HepG2 (cell line): ENCODE measurements around the gene ZNF48. TPM values are rescaled to one million over a fixed set of nuclear protein-coding genes. Genes with fewer than 3 reads are reported as not detected.

ENCODE experiments used
- ARNTL ChIP-seq: sonication (generic); formaldehyde crosslinking; IDR thresholded peaks from 2 replicates; pipeline ENCODE4 v1.4.0; 2020; ENCODE audit warnings: mild to moderate bottlenecking, missing genetic modification reagents
- ATF1 ChIP-seq: IDR thresholded peaks from 2 replicates; pipeline ENCODE4 v1.6.1; 2016; ENCODE audit warnings: mild to moderate bottlenecking, control low read depth
- CHD4 ChIP-seq: fragments of 200-600 bp; sonication (generic); IDR thresholded peaks from 2 replicates; pipeline ENCODE4 v1.7.0; 2017; ENCODE audit warnings: mild to moderate bottlenecking, low read length, borderline replicate concordance
- CREM ChIP-seq, 2 experiments: sonication (generic) in 1 of 2; formaldehyde crosslinking in 1 of 2; IDR thresholded peaks; 2 replicates each; pipeline versions ENCODE4 v1.4.0 to v1.6.1; 2016 to 2020; ENCODE audit warnings: antibody characterized with exemption in 1 of 2, mild to moderate bottlenecking in 1 of 2, missing genetic modification reagents in 1 of 2
- FOSL2 ChIP-seq: sonication (generic); formaldehyde crosslinking; IDR thresholded peaks from 2 replicates; pipeline ENCODE4 v1.4.0; 2020; ENCODE audit warnings: missing genetic modification reagents
- HNRNPK ChIP-seq: fragments of 200-400 bp; formaldehyde crosslinking; IDR thresholded peaks from 2 replicates; pipeline ENCODE4 v1.6.1; 2018; ENCODE audit warnings: low read length, low read depth, moderate library complexity, mild to moderate bottlenecking; ENCODE audit not compliant: poor library complexity, severe bottlenecking
- KLF12 ChIP-seq: sonication (generic); formaldehyde crosslinking; IDR thresholded peaks from 2 replicates; pipeline ENCODE4 v1.4.0; 2020; ENCODE audit warnings: missing genetic modification reagents, borderline replicate concordance
- MZF1 ChIP-seq: sonication (generic); formaldehyde crosslinking; IDR thresholded peaks from 2 replicates; pipeline ENCODE4 v1.8.1; 2023; ENCODE audit warnings: mild to moderate bottlenecking, missing genetic modification reagents, borderline replicate concordance
- NFYC ChIP-seq: IDR thresholded peaks from 2 replicates; pipeline ENCODE4 v1.6.1; 2016; ENCODE audit warnings: missing genetic modification reagents, missing compliant biosample characterization
- PHF21A ChIP-seq: sonication (generic); formaldehyde crosslinking; IDR thresholded peaks from 2 replicates; pipeline ENCODE4 v1.5.0; 2020; ENCODE audit warnings: mild to moderate bottlenecking, missing genetic modification reagents
- SSRP1 ChIP-seq: IDR thresholded peaks from 2 replicates; pipeline ENCODE4 v1.6.1; 2016; ENCODE audit warnings: control low read depth
- ZBTB26 ChIP-seq: IDR thresholded peaks from 2 replicates; pipeline ENCODE4 v1.6.1; 2016; ENCODE audit warnings: missing compliant biosample characterization, missing genetic modification reagents, borderline replicate concordance
- ZC3H4 ChIP-seq: sonication (generic); formaldehyde crosslinking; IDR thresholded peaks from 2 replicates; pipeline ENCODE4 v1.4.0; 2020; ENCODE audit warnings: missing genetic modification reagents, borderline replicate concordance
- ZFP41 ChIP-seq: sonication (generic); formaldehyde crosslinking; IDR thresholded peaks from 2 replicates; pipeline ENCODE4 v1.4.0; 2020; ENCODE audit warnings: mild to moderate bottlenecking, missing genetic modification reagents, borderline replicate concordance
- ZFP82 ChIP-seq: sonication (generic); formaldehyde crosslinking; IDR thresholded peaks from 2 replicates; pipeline ENCODE4 v1.5.1; 2020; ENCODE audit warnings: mild to moderate bottlenecking, missing genetic modification reagents, borderline replicate concordance
- ZNF160 ChIP-seq: sonication (generic); formaldehyde crosslinking; IDR thresholded peaks from 2 replicates; pipeline ENCODE4 v1.8.0; 2022; ENCODE audit warnings: mild to moderate bottlenecking, inconsistent platforms, missing genetic modification reagents
- ZNF556 ChIP-seq: sonication (generic); formaldehyde crosslinking; IDR thresholded peaks from 2 replicates; pipeline ENCODE4 v1.4.0; 2020; ENCODE audit warnings: mild to moderate bottlenecking, missing genetic modification reagents, borderline replicate concordance
- polyA plus RNA-seq, 8 experiments: library from polyadenylated mRNA; depleted of rRNA in 3 of 8; stranded (reverse) in 7 of 8; unstranded in 1 of 8; fragments of >200 nt; fragmentation: Illumina TruSeq in 4 of 8; extraction: Trizol in 4 of 8; gene quantifications; 2 replicates each; pipeline versions ENCODE4 v1.2.1 to v1.2.3, GENCODE V29; 2011 to 2016; ENCODE audit warnings: low read depth in 4 of 8, missing spikeins in 1 of 8, mixed read lengths in 1 of 8; ENCODE audit not compliant: insufficient read depth in 1 of 8
- total RNA-seq, 5 experiments: library from RNA; depleted of rRNA; stranded (reverse); fragments of >200 nt; fragmentation: Illumina TruSeq; extraction: Trizol; gene quantifications; 2 replicates each; pipeline ENCODE4 v1.2.3, GENCODE V29; 2016; ENCODE audit warnings: low read depth in 1 of 5
- TF ChIP-seq, protein P1 (sequence below): sonication (generic); formaldehyde crosslinking; IDR thresholded peaks from 2 replicates; pipeline ENCODE4 v1.8.0; 2022; ENCODE audit warnings: mild to moderate bottlenecking, missing genetic modification reagents, moderate library complexity
- TF ChIP-seq, protein P2 (sequence below): IDR thresholded peaks from 2 replicates; pipeline ENCODE4 v1.4.0; 2020; ENCODE audit warnings: mild to moderate bottlenecking, missing genetic modification reagents
- TF ChIP-seq, protein P3 (sequence below): fragments of 450-650 bp; IDR thresholded peaks from 2 replicates; pipeline ENCODE4 v1.6.1; 2017
- TF ChIP-seq, protein P4 (sequence below): sonication (generic); formaldehyde crosslinking; IDR thresholded peaks from 2 replicates; pipeline ENCODE4 v1.5.0; 2020; ENCODE audit warnings: missing genetic modification reagents

ZNF48 gene
- total and polyA plus RNA-seq, 2 of the 13 experiments (the other 11 are each of a cell fraction or from before 2014, with no cell fraction given), result 9.9 to 12.3 TPM

DNA sequence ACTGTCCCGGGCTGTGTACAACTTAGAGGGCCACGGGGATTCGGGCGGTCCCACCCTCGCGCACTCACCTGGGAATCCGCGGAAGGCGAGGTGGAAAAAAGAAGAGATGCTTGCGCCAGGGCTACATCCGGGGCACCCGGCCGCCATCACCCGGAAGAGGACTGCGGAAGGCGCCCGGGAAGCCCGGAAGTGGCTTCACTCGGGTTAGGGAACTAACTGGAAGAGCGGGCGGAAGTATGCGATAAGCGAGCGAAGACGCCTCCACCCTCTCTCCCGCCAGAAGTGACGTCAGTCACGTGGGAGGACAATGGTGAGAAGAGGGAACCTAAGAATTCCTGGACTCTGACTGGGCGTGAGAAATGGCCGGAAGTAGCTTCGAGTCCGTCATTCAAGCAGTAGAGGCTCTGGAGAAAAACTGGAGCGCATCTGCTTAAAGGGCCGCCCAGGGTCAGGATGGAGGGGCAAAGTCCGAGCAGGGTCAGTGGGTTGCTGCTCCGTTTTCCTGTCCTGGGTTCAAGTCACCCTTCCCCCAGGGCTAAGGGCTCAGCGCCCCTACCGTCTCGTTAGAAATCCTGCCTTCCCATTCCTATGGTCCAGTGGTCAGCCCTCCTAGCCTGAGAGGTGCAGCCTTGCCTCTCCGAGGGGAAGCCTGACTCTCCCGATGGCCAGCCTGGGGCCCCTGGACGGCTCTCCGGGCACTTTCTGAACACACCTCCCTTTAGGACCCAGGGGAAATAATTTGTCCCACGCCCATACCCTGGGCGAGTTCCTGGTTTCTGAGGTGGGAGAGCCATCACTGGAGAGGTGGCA is 39.9 kb upstream of the ZNF48 start, which contains the start of gene CD2BP2 (continued):
- TF ChIP-seq, protein P1, sequence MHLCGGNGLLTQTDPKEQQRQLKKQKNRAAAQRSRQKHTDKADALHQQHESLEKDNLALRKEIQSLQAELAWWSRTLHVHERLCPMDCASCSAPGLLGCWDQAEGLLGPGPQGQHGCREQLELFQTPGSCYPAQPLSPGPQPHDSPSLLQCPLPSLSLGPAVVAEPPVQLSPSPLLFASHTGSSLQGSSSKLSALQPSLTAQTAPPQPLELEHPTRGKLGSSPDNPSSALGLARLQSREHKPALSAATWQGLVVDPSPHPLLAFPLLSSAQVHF (CRISPR knock-in tag), result 0 out of 2 replicates have a peak, but pooled peaks have one; percentile 76
- TF ChIP-seq CREM (IDR thresholded peaks at IDR 0.05) (peak; percentile 98), CREM (CRISPR knock-in tag; IDR thresholded peaks at IDR 0.05) (peak; percentile 43; the same call in 1 of the 2 replicates), ZFP82 (CRISPR knock-in tag) (peak; percentile 84; the same call in 1 of the 2 replicates), NFYC (peak; percentile 68), CHD4 (peak; percentile 93), ZC3H4 (CRISPR knock-in tag) (no peak), ZNF160 (peak; percentile 61; the same call in 1 of the 2 replicates), ZBTB26 (CRISPR knock-in tag) (peak; percentile 57; the same call in 1 of the 2 replicates), MZF1 (CRISPR knock-in tag) (no peak), ZNF556 (peak; percentile 84; the same call in 1 of the 2 replicates), ARNTL (CRISPR knock-in tag) (peak; percentile 96), PHF21A (CRISPR knock-in tag) (peak; percentile 91), ATF1 (CRISPR knock-in tag) (peak; percentile 95), ZFP41 (CRISPR knock-in tag) (no peak; the same call in 1 of the 2 replicates), SSRP1 (CRISPR knock-in tag) (no peak), KLF12 (CRISPR knock-in tag) (peak; percentile 89), FOSL2 (peak; percentile 75), HNRNPK (no peak)
- TF ChIP-seq, protein P2, sequence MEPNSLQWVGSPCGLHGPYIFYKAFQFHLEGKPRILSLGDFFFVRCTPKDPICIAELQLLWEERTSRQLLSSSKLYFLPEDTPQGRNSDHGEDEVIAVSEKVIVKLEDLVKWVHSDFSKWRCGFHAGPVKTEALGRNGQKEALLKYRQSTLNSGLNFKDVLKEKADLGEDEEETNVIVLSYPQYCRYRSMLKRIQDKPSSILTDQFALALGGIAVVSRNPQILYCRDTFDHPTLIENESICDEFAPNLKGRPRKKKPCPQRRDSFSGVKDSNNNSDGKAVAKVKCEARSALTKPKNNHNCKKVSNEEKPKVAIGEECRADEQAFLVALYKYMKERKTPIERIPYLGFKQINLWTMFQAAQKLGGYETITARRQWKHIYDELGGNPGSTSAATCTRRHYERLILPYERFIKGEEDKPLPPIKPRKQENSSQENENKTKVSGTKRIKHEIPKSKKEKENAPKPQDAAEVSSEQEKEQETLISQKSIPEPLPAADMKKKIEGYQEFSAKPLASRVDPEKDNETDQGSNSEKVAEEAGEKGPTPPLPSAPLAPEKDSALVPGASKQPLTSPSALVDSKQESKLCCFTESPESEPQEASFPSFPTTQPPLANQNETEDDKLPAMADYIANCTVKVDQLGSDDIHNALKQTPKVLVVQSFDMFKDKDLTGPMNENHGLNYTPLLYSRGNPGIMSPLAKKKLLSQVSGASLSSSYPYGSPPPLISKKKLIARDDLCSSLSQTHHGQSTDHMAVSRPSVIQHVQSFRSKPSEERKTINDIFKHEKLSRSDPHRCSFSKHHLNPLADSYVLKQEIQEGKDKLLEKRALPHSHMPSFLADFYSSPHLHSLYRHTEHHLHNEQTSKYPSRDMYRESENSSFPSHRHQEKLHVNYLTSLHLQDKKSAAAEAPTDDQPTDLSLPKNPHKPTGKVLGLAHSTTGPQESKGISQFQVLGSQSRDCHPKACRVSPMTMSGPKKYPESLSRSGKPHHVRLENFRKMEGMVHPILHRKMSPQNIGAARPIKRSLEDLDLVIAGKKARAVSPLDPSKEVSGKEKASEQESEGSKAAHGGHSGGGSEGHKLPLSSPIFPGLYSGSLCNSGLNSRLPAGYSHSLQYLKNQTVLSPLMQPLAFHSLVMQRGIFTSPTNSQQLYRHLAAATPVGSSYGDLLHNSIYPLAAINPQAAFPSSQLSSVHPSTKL, result no peak; the same call in 1 of the 2 replicates
- TF ChIP-seq, protein P3, sequence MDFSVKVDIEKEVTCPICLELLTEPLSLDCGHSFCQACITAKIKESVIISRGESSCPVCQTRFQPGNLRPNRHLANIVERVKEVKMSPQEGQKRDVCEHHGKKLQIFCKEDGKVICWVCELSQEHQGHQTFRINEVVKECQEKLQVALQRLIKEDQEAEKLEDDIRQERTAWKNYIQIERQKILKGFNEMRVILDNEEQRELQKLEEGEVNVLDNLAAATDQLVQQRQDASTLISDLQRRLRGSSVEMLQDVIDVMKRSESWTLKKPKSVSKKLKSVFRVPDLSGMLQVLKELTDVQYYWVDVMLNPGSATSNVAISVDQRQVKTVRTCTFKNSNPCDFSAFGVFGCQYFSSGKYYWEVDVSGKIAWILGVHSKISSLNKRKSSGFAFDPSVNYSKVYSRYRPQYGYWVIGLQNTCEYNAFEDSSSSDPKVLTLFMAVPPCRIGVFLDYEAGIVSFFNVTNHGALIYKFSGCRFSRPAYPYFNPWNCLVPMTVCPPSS, result no peak
- TF ChIP-seq, protein P4, sequence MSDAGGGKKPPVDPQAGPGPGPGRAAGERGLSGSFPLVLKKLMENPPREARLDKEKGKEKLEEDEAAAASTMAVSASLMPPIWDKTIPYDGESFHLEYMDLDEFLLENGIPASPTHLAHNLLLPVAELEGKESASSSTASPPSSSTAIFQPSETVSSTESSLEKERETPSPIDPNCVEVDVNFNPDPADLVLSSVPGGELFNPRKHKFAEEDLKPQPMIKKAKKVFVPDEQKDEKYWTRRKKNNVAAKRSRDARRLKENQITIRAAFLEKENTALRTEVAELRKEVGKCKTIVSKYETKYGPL (CRISPR knock-in tag), result peak; percentile 64; the same call in 1 of the 2 replicates
